ENCODE measurements around the gene C17orf114.
"Not testable (repeated sequence)": the region's sequence is repeated elsewhere in the genome, so short reads cannot be mapped to it uniquely, and the experiment has no call there.

C17orf114 gene

GRCh38 chr17:4802228-4802627 lies at the start of gene C17orf114:
Gene C17orf114, minus strand, starts transcription at chr17:4802328.
- DNase-seq = no peak

- no peak for DNase-seq
Measured at GRCh38 chr17:4851084-4851483, 49.0 kb upstream of the C17orf114 start.

DNA sequence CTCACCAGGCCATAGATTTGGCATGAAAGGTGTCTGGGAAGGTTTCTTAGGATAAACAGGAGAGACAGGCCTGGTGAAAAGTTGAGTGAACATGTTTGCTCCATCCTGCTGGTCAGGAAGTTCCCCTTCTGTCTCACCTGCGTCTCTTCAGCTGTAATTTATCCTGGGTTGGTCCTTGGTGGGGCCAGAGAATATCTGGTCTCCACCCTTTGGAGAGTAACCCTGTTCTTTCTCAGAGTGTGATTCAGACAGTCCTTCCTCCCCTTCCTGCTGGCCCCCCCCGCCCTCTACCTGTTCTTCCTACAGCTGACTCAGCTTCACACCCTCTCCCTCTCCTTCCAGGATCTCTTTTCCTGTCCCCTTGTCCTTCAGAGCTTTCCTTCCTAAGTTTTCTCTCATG lies 48.1 kb upstream of the C17orf114 start:
- DNase-seq = no peak

GRCh38 chr17:4849011-4849536 lies 46.9 kb upstream of the C17orf114 start:
- no peak for DNase-seq

DNA sequence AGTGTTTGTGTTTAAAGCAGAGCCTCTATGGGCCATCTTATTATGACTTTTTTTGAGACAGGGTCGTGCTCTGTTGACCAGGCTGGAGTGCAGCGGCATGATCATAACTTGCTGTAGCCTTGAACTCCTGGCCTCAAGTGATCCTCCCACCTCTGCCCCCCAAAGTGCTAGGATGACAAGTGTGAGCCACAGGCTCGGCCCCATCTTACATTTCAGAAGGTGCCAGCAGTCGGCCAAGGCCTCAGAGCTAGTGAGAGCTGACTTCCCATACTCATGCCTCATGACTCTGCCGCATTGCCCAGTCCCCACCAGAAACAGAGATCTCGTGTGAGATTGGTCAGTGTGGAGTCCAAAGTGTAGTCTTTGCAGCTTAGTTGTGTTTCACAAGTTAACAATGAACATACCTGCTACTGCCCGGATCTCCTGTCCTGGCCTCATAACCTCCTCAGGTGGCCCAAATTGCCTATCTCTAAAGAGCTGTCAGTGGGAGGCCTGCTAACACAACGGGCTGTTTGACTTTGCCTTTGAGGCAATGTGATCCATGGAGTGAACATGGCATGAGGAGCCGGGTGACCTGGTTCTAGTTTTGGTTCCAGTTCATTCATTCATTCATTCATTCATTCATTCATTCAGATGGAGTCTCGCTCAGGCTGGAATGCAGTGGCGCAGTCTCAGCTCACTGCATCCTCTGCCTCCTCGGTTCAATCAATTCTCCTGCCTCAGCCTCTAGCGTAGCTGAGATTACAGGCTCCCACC lies 44.7 kb upstream of the C17orf114 start:
- DNase-seq = no peak

GRCh38 chr17:4845118-4845517 lies 43.0 kb upstream of the C17orf114 start:
- no peak for DNase-seq

- DNase-seq = no peak
Measured at GRCh38 chr17:4843321-4844000, 41.3 kb upstream of the C17orf114 start.

DNA sequence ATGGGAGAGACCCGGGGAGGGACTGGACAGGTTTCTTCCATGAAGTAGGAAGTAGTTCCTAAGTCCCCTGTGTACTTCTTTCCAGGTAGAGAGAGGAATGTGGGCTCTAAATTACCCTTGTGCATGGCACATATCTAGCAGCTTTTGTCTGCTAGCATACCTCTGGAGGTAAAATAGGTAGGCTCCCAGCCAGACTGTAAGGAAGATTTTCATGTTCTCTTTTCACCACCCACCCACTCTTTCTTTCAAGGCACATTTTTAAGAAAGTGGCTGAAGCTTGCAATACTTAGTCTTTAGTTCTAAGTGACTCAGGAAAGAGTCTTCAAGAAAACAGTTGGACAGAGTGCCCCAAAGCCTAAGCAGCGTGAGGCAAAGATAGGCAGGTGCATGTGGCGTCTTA lies 40.2 kb upstream of the C17orf114 start:
- DNase-seq = no peak

DNA sequence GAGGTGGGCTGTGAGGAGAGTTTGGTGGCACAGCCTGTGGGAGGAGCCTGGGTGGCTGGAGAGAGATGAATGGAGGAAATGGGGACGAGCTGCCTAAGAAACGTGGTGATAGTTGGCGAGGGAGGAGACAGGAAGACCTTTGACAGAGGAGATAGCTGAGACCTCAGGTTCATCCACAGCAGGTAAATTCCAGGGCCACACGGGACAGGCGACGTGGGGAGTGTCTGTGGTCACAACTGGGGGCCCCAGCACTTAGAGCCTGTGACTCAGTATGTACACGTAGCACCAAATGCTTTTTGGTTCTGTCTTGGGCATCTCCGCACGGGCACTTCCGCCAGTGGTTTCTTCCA lies 38.7 kb upstream of the C17orf114 start:
- no peak for DNase-seq

DNA sequence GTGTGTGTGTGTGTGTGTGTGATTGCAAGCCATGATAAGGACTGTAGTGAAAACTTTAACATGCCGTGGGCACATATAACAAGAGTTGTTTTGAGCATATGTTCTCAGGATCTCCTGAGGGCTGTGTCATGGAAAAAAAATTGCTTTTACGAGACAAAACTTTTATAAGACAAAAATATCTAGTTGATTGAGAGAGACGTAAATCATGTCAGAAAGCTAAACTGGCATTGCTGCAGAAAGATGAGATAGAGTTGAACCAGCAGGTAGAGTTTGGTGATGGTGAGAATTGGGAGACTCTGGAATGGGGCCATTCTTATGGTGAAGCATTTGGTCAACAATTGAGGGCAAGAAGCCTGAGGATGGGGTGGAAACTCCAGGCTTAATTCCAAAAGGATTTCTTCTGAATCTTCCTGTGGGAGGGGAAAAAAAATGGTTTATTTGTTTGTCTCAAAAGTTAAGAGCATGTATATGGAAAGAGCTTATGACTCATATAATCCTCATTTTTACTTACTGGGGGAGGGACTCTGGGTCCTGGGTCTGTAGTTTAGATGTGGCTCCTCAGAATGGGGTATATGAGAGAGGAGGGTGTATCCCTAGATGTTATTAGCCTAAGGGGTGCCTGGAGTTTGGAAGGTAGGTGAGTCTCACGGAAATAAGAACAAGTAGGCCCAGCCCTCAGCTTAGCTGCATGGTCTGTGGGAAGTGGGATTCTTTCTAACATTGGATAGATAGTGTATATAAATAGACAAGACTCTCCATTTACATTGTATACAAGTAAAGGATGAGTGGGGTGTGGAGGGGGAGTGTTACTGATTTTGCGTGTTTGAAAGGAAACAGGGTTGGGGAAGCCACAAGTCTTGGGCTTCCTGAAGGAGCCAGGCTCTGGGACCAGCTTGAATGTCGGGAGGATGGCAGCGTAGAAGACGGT lies 38.1 kb upstream of the C17orf114 start:
- DNase-seq = no peak

GRCh38 chr17:4839221-4839620 lies 37.1 kb upstream of the C17orf114 start:
- no peak for DNase-seq

DNA sequence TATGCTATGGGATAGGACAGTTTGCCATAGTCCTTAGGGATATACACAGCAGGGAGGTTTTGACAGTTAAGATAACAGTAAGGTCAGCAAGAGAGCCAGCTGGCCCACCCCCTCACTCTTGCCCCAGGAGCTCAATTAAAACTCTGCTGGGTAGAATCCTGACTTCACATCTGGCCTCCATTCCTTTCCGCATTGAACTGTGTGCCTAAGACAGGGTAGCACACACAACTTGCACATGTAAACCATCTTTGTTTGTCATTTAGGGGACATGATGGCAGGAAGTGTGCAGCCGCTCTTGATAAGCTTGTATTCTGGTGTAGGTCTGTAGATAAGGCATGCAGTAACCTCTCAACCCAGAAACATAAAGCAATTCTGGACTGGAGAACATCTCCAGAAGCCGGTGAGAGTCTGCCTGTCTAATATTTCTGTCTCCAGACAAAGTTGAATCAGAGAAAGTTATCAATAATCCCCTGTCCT lies 36.2 kb upstream of the C17orf114 start:
- DNase-seq = no peak

DNA sequence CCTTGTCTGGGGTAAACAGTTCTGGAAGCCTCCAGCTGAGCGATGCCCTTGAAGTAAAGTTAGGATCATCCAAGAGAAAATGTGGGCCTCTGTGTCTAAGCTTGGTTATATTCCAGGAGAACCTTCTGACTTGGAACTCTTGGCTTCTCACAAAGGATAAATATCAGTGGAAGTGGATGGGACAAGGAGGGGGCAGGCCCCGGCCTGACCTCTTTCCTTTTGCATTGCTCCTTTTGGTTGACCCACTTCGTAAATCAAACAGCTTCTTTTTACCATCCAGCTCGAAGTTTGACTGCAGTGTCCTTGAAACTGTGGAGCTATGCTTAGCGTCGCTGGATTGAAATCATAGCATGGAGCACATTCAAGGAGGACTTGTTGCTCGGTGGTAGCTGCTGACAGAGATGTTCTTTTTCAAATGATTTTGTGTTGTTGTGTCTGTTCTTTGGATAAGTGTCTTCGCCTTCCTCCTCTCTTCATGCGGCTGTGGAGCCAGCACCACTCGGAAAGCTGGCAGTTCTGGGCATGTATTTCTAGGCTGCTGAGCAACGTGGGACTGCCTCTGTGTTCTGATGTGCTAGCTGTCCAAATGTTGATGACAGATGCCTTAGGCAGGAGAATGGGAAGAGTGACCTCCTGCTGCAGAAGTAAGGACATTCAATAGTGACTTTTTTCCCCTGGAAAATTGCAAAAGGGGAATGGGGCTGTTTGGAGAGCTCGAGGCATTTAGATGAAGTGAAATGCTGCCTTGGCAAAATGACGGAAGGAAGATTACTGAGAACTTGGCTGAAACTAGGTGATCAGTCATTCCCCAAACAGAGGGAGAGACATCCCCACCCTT lies 35.6 kb upstream of the C17orf114 start:
- DNase-seq = no peak

- no peak for DNase-seq
Measured at GRCh38 chr17:4836221-4836620, 34.1 kb upstream of the C17orf114 start.

GRCh38 chr17:4834681-4835020 lies 32.5 kb upstream of the C17orf114 start:
- no peak for DNase-seq

DNA sequence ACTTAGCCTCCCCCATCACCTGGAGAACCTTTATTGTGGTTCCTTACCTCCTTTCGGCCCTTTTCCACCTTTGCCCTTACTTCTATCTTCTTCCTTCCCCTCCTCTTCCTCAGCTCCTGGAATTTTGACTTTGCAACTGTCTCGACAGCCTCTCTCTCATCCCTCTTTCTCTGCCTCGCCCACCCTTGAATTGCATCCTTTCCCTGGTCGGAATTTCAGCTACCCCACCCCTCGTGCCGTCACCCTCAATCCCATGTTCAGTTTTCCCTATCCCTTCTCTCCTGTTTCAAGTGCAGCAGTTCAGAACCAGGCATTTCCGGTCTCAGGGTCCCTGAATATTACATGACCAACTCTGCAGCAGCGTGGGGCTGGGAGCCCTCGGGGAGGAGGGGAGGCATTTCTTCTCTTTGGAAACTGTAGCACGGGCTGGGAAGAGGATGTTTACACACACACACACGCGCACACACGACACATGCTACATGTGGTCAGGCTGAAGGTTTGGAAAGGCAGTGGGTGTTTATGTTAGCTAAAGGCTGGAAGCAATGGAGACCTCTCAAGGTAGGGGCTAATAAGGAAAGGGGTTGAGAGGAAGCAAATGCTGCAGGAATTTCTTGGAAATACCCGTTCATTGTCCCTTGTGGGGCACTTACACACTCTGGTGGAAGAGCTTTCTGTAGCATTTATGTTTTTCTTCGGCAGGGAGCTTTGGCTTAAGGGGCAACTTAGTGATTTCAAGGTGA lies 32.0 kb upstream of the C17orf114 start:
- peak in 1 of 2 experiments; percentile 32 for DNase-seq

GRCh38 chr17:4833178-4833940 lies 31.2 kb upstream of the C17orf114 start, which contains the start of gene MINK1:
Gene MINK1, plus strand, starts transcription at chr17:4833340. Its CDS starts 244 bp downstream, at chr17:4833584.
- DNase-seq = peak; percentile 72 to 88

- DNase-seq = not testable (repeated sequence)
Measured at GRCh38 chr17:4832829-4833177, 30.7 kb upstream of the C17orf114 start.

GRCh38 chr17:4827399-4827798 lies 25.3 kb upstream of the C17orf114 start:
- DNase-seq = no peak

GRCh38 chr17:4823373-4824089 lies 21.4 kb upstream of the C17orf114 start:
- DNase-seq = no peak

All from SW 1271 (cell line).